Endometrial microvascular endothelial cells (primary cell): ENCODE measurements around the gene SLC35D2. TPM values are rescaled to one million over a fixed set of nuclear protein-coding genes. Genes with fewer than 3 reads are reported as not detected.
"Not testable (repeated sequence)": the region's sequence is repeated elsewhere in the genome, so short reads cannot be mapped to it uniquely, and the experiment has no call there.

Experiments used
- in situ Hi-C: cut with HindIII; loops from 2 replicates; pipeline ENCODE4 v1.10.0; 2017; ENCODE audit warnings: low sequenced_read_pairs, low pct_unique_long_range_greater_than_20kb; ENCODE audit errors: inconsistent ontology term
- total RNA-seq: library from RNA; depleted of rRNA; stranded (reverse); fragments of >200 nt; gene quantifications from one replicate; pipeline ENCODE4 v1.2.3, GENCODE V29; 2015; ENCODE audit errors: inconsistent ontology term

The SLC35D2 gene
- total RNA-seq, 1 donor from 2014 or later: 36.0 TPM

- in situ Hi-C loops: no loop called here
Observed at GRCh38 chr9:96408409-96409280, 25.1 kb upstream of the SLC35D2 start.

DNA sequence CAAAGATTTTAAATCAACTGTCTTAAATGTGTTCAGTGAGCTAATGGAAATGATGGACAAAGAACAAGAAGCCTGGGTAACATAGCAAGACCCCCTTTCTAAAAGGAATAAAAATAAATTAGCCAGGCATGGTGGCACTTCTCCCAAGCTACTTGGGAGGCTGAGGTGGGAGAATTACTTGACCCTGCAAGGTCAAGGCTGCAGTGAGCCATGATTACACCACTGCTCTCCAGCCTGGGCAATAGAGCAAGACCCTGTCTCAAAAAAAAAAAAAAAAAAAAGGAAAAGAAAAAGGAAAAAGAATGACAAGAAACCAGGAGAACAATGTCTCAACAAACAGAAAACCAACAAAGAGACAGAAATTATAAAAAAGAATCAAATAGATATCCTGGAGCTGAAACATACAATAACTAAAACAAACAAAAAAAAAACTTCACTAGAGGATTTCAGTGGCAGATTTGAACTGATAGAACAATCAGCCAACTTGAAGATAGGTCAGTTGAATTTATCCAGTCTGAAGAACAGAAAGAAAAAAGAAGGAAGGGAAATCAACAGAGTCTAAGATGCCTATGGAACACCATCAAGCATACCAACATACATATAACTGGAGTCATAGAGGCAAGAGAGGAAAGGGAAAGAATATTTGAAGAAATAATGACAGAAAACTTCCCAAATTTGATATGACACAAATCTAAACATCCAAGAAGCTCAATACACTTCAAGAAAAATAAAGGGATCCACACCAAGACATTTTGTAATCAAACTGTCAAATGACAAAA, 16.8 kb upstream of the SLC35D2 start:
- in situ Hi-C loops: no loop called here

GRCh38 chr9:96399325-96399633, 15.8 kb upstream of the SLC35D2 start:
- in situ Hi-C loops: no loop called here

DNA sequence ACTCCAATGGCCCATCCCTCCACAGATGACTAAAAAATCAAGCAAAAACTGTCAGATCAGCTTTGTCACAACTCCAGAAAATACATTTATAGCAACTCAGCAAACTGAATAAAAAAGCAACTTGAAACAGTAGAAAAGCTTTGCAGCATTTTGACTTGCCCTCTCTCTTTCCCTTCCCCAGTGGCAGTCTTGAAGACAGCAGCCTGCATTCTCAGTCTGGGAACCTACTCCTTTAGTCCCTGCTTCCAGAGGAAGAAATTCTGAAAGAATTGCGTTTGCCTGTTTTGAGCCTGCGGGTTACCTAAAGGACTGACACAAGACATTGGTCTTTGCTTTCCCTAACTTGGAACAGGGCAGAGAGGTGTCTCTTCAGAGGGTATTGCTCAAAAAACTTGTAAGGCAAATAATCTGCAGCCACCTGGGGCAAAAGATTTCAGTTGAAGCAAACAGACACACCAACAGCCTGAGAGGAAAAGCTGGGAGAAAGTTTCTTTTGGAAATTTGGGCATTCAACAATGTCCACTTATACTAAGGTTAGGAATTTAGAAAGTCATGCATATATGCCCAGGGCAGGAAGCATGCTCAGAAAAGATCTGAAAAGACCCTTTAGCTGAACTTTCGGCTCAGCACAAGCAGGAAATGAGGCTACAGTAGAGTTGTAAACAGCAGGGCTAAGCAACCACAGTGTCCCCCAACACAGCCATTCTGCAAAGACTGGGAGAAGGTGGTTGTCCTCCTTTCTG, 15.2 kb upstream of the SLC35D2 start:
- in situ Hi-C loops: no loop called here

- in situ Hi-C loops: no loop called here
Observed at GRCh38 chr9:96395964-96396363, 12.5 kb upstream of the SLC35D2 start.

DNA sequence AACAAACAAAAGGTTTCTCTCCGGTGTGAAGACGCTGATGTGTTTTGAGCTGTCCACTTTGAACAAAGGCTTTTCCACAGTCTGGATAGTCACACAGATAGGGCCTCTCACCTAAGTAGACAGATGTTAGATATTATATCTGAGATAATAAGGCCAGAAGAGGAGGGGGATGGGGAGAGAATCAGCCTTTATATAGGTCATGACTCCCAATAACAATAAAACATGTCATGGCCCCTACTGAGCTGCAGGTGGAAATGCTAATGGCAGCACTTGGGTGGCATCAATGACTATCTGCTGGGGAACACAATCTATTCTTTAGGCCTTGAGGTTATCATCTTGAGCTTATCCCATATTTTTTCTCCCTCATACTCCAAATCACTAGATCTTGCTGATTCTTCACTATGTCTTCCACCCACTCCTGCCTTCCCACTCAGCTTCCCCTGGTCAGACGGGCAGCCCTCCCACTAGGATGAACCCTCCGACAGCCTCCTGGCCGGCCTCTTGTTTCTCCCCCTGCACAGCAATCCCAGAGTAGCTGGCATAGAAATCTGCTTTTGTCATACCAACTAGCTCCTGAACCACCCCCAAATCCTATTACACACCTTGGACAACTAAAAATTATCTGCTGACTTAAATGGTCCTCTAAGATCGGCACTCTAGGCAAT, 11.5 kb upstream of the SLC35D2 start:
- in situ Hi-C loops: no loop called here

DNA sequence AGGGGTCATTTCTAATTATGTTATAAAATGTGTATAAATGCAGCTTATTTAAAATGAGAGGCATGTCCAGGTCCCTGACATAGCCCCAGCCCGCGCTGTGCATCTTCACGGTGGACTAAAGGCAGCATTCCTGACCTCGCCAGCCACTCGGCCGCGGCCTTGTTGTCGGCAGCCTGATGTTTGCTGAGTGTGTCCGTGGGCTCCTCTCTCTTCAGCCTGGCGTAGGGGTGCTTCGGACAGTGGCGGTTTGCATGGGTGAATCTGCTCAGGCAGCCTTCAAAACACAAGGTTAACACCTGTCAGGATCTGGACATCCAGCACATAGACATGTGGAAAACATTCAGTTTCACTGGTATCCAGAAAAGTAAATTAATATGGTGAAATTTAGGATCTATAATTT, 8.8 kb upstream of the SLC35D2 start:
- in situ Hi-C loops: no loop called here

DNA sequence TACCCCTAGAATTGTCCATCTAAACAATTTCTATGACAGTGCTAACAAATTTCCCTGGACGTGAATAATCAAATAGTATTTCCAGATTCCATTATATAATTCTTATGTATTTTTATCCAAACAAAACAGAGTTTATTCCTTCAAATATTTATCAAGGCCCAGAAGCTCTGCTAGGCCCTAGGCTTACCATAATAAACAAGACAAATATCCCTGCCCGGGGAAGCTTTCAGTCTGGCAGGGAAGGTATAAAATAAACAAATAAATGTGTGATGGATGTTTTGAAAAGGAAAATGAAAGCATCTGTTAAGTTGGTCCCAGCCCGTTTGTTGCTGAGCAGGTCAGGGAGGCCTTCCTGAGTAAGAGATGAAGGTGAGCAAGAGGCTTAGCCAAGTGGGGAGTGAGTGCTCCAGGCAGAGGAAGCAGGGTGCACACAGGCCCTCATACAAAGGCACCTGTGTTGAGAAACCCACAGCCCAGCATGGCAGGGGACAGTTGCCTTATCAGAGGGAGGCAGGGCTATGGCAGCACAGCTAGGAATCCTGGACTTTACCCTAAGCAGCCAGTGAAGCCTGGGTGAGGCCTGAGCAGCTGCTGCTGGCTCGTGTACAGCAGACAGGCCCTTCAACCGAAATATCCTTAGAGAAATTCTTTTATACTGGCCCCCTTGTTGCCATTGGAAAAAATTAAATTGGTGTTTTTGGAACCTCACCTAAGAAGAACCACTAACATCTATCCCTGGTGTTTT, 7.7 kb upstream of the SLC35D2 start:
- in situ Hi-C loops: no loop called here

DNA sequence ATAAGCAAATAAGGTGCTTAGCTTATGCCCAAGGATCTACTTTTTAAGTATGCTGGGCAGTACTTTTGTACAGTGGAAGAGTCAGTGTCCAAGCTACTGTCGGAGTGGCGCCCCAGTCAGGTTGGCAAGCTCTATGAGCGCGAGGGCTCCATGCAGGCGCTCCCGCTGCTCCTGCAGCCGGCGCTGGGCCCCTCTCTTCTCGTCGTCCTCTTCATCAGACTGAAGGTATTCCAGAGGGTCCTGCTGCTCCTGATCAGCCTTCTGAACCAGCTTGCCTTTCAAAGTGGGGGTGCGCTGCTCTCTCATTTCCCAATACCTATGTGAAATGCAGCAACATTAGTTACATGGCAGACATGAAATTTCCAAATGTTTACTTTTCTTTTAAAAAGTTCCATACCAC, 4.6 kb upstream of the SLC35D2 start:
- in situ Hi-C loops: no loop called here

- in situ Hi-C loops: no loop called here
Observed at GRCh38 chr9:96386157-96386556, 2.6 kb upstream of the SLC35D2 start.

GRCh38 chr9:96382839-96383164, 709 bp downstream of the SLC35D2 start:
- in situ Hi-C loops: no loop called here

- in situ Hi-C loops: no loop called here
Observed at GRCh38 chr9:96382175-96382574, 1.3 kb downstream of the SLC35D2 start.

DNA sequence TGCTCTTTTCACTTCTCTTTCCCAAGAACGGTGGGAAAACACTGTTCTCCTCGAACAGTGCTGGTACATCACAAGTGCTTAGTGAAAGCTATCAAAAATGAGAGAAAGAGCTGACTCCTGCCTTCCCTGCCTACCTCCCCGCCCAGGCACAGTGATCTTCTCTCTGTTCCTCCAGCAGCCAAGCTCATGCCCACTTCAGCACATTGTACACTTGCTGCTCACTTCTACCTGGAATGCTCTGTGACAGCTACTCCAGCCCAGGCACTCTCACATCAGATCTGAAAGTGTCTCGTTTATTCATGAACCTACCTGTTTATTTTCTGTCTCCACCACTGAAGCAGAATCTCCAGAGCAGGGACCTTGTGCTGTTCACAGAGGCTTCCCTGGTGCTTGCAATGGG, 1.8 kb downstream of the SLC35D2 start:
- in situ Hi-C loops: no loop called here

DNA sequence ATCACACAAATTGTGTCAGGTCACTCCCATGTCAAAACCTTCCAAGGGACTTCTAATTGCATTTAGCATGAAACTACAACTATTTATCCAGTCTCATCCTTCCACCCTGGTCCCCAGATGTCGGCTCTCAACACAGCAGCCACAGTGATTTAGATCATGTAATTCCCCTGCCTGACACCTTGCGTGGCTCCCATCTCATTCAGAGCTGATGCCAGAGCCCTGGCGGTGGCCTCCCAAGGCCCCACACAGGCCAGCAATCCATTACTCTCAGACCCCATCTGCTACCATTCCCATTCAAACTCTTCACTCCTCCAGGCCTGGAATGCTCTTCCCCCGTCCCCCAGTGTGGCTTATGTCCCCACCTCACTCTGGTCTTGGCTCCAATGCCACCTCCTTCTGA, 2.4 kb downstream of the SLC35D2 start:
- in situ Hi-C loops: no loop called here

DNA sequence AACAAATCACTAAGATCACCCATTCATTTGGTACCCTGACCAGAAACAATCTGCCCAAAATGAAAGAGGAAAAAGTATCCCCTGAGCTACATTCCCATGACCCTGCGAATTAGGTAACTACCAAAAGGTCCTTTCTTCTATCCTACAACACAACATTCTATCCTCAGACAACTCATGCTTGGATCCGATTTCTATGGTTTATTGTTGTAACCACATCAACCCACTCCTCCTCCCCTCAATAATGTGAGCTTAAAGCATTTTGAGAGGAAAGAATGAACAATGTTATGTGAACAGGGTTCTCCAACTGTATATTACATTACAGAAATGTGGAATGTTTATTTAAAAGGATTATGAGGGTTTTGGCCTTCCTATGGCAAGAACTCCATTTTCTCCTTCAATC, 4.0 kb downstream of the SLC35D2 start:
- in situ Hi-C loops: no loop called here

DNA sequence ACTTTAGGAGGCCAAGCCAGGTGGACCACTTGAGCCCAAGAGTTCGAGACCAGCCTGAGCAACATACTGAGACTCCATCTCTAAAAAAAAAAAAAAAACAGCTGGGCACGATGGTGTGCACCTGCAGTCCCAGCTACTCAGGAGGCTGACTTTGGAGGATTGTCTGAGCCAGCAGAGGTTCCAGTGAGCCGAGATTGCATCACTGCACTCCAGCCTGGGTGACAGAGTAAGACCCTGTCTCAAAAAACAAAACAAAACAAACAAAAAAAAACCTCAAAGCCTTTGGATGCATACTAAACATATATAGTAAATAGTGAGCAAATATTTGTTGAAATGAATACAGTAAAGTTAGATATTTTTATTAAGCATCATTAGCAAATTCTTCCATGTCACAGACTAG, 5.3 kb downstream of the SLC35D2 start:
- in situ Hi-C loops: no loop called here

DNA sequence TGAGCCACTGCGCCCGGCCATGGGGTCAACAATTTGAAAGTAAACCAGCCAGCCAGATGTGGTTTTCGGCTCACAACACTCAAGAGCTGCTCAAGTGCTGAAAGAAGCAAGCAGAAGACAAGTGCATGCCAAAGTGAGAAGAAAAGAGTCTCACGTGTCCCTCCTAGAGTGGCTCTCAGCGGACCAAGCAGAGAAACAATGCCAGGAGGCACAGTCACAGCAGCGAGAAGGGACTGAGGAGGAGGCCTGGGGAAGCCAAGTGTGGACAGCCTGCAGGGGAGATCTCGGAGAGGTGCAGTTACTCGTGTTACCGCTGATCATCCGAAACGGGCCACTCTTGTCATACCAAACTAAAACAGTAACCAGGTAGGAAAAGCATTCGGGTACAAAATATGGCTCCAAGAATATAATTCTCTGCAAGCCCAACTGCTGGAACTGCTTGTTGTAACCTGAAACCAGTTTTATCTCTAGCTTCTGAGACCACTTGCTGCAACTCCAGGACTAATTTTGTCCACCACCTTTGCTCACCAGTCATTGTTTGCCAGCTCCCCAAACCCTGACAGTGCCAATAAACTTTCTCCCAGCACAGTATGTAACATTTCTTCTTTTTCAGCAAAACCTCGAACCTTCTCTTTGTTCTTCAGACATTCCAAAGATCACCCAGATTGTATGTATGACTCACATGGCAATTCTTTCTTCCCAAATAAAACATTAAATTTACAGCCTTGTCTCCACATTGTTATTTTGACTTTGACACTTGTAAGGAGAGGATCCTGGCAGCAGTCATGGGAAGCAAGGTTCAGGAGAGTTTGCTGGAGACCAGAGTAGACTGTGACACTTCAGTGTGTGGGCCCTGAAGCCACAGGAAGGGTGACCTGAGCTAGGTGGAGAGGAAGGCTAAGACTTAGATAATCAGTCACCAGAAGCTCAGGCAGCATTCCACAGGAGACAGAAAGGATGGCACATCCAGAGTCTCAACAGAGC, 6.3 kb downstream of the SLC35D2 start:
- in situ Hi-C loops: no loop called here

DNA sequence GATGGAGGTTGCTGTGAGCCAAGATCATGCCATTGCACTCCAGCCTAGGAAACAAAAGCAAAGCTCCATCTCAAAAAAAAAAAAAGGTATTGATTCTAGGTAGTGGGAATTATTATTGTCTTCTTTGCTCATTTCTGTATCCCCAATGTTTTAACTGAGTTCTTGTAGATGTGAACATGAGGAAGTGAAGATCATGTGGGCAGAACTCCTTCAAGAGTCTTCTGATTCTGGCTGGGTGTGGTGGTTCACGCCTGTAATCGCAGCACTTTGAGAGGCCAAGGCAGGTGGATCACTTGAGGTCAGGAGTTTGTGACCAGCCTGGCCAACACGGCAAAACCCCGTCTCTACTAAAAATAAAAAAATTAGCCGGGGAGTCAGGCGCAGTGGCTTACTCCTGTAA, 8.0 kb downstream of the SLC35D2 start:
- in situ Hi-C loops: not testable (repeated sequence)
